PFSK-1 (cell line): ENCODE results near the gene HHAT.

ENCODE experiments used
- POLR2AphosphoS5 ChIP-seq: IDR thresholded peaks from 2 replicates; pipeline ENCODE4 v1.6.1; 2012; ENCODE audit warnings: low read depth, mild to moderate bottlenecking, control low read depth, low read length, moderate library complexity
- SIN3A ChIP-seq: IDR thresholded peaks from 2 replicates; pipeline ENCODE4 v1.6.1; 2012; ENCODE audit warnings: mild to moderate bottlenecking, low read length, moderate library complexity, borderline replicate concordance; ENCODE audit not compliant: insufficient read depth
- TAF1 ChIP-seq: IDR thresholded peaks from 2 replicates; pipeline ENCODE4 v1.6.1; 2012; ENCODE audit warnings: low read length, control low read depth, borderline replicate concordance; ENCODE audit not compliant: insufficient read depth

DNA sequence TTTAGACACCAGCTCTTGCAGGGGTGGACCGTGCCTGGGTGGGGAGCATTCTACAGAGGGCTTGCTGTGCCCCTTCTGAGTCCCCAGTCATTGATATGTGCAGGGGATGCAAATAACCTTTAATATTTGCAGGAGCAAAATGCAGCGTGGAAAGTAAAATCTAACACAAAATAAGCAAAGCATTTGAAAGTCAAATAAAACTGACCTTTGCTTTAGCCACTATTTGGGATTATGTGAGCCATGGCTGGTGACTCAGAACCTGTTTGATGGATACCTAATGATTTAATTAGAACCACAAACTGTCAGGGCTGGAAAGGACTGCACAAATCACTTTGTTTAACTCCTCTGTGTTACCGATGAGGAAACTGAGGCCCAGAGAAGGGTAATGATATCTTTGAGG is 377.5 kb downstream of the HHAT start:
- TF ChIP-seq TAF1 = no peak
- no peak for TF ChIP-seq SIN3A
- TF ChIP-seq POLR2AphosphoS5 = no peak
